ENCODE measurements around the gene PARP8. TPM values are rescaled to one million over a fixed set of nuclear protein-coding genes. Genes with fewer than 3 reads are reported as not detected.

Gene PARP8
- total and polyA plus RNA-seq, 2 of the 4 experiments (the other 2 are of a cell fraction): 6.9 to 8.2 TPM

- dilution Hi-C loops (cut with HindIII; ENCODE audit: low sequenced_read_pairs, unreplicated experiment): no loop called here
Measured at GRCh38 chr5:50763846-50764245, 97.4 kb downstream of the PARP8 start.

More at GRCh38 chr5:50763846-50764245, 97.4 kb downstream of the PARP8 start:
- ATAC-seq (ENCODE audit: low read depth): no peak
- H3K23ac ChIP-seq (ENCODE audit: low read depth, low read length): no peak overlapping the region
- H3K9me1 ChIP-seq (ENCODE audit: insufficient read depth, low read length): no peaks in the 10 kb centered on the region
- ChIA-PET POLR2A (ENCODE audit: unreplicated experiment) (no interaction called here), CTCF (no interaction called here)
- TF ChIP-seq CEBPB (IDR thresholded peaks at IDR 0.05; ENCODE audit: low read depth, low read length): no peak
- TF ChIP-seq USF2 (IDR thresholded peaks at IDR 0.05; ENCODE audit: low read depth, low read length): no peak
- TF ChIP-seq ELK1 (IDR thresholded peaks at IDR 0.05; ENCODE audit: borderline replicate concordance, low read depth, low read length): no peak
- no peaks in the 10 kb centered on the region for H3K79me1 ChIP-seq (ENCODE audit: low read depth in 1 of 2, low read length in 2 of 2)
- H2BK20ac ChIP-seq (ENCODE audit: low read depth, low read length): no peak overlapping the region
- H2BK5ac ChIP-seq (ENCODE audit: low read depth, low read length, poor library complexity, severe bottlenecking): no peak overlapping the region
- H3K18ac ChIP-seq (ENCODE audit: low read depth, low read length): no peak overlapping the region
- H2AK5ac ChIP-seq (ENCODE audit: low read depth, low read length): no peak overlapping the region
- H3K27me3 ChIP-seq (ENCODE audit: control insufficient read depth, insufficient read depth, low read length): no peaks in the 10 kb centered on the region
- no peak overlapping the region for H3K4me3 ChIP-seq (ENCODE audit: insufficient read depth, low read depth, low read length)
- no peaks in the 10 kb centered on the region for H3K9me3 ChIP-seq (ENCODE audit: control insufficient read depth, insufficient read depth, low read length)
- no peak overlapping the region for H3K14ac ChIP-seq (replicated peaks; ENCODE audit: low read depth, low read length)
- 83% methylated on average over 5 of the region's 7 CpGs; no CpG with 5 or more reads in 1 of the 2 experiments for WGBS, 2 experiments (ENCODE audit: extremely low coverage in 2 of 2, insufficient read length in 1 of 2)
- H3K4ac ChIP-seq (ENCODE audit: low read depth, low read length): no peak overlapping the region
- no peak overlapping the region for H3K56ac ChIP-seq (ENCODE audit: extremely low read depth, insufficient read depth, low read length)
- no peak overlapping the region for H2BK120ac ChIP-seq (ENCODE audit: low read depth, low read length)
- intact Hi-C loops (cut with micrococcal nuclease): no loop called here
- H3K4me2 ChIP-seq (ENCODE audit: low read depth, low read length): no peak overlapping the region
- no peaks in the 10 kb centered on the region for H4K20me1 ChIP-seq (ENCODE audit: insufficient read depth, low read length)
- no peak overlapping the region for H2AK9ac ChIP-seq (replicated peaks; ENCODE audit: low read depth, low read length, poor library complexity)
- H2AFZ ChIP-seq (replicated peaks; ENCODE audit: low read length, poor library complexity): no peak overlapping the region
- H3K36me3 ChIP-seq (ENCODE audit: control insufficient read depth, insufficient read depth, low read length): 0 out of 2 replicates have a peak, but pooled peaks cover 1% of the 10 kb centered on the region
- no peak overlapping the region for H3K27ac ChIP-seq (ENCODE audit: insufficient read depth, low read length)
- H2BK15ac ChIP-seq (ENCODE audit: low read depth, low read length): no peak overlapping the region
- H4K8ac ChIP-seq (ENCODE audit: low read depth in 2 of 2, low read length in 2 of 2): no peak overlapping the region
- H3K9ac ChIP-seq (ENCODE audit: low read depth, low read length): no peak overlapping the region
- no TSS peak for BruUV-seq (replicated peaks)
- 0 out of 2 replicates have a peak, but pooled peaks cover 1% of the 10 kb centered on the region for H3K4me1 ChIP-seq (ENCODE audit: control insufficient read depth, insufficient read depth, low read length)
- DNase-seq: no peak
- no peak overlapping the region for H4K91ac ChIP-seq (ENCODE audit: insufficient read depth, low read depth, low read length)
- in situ Hi-C loops (cut with MboI; ENCODE audit: low sequenced_read_pairs): no loop called here
- no peak overlapping the region for H4K5ac ChIP-seq (ENCODE audit: low read depth, low read length)

All from IMR-90 (cell line).